Uterus (tissue), 2 donors: Measurements from ENCODE around the gene ARL6IP4.

Experiments
- POLR2A ChIP-seq, 2 donors: fragments of 450-650 bp; IDR thresholded peaks; one replicate each; pipeline ENCODE4 v1.6.1; 2016; ENCODE audit warnings: antibody characterized with exemption in 2 of 2, mild to moderate bottlenecking in 1 of 2, moderate library complexity in 1 of 2
- TF ChIP-seq, protein P1 (sequence below), 4 experiments: fragments of 200-600 bp in 2 of 4; fragments of 450-650 bp in 2 of 4; sonication (generic) in 2 of 4; IDR thresholded peaks; one replicate each; pipeline ENCODE4 v1.5.1; 2016 to 2019; ENCODE audit warnings: antibody characterized with exemption in 4 of 4, mild to moderate bottlenecking in 2 of 4, moderate library complexity in 1 of 4

DNA sequence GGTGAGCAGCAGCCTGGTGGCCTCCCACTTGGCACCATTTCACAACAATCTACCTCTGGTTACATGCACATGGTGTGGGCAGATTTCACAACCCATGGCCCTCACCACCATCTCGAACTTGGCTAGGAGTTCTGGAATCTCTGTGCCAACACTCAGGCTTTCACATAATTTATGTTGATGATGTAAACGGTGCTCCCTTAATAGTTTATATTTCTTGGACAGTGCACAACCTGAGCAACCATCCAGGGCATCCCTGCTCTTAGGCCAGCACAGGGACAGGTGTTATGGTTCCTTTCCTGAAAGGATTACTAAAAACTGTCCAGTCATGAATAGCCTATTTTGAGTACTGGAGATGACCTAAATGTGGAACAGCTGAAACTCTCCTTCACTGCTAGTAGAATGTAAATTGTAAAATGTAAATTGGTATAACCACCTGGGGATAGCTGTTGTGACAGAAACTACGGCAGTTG lies 42.8 kb upstream of the ARL6IP4 start:
- TF ChIP-seq, protein P1, sequence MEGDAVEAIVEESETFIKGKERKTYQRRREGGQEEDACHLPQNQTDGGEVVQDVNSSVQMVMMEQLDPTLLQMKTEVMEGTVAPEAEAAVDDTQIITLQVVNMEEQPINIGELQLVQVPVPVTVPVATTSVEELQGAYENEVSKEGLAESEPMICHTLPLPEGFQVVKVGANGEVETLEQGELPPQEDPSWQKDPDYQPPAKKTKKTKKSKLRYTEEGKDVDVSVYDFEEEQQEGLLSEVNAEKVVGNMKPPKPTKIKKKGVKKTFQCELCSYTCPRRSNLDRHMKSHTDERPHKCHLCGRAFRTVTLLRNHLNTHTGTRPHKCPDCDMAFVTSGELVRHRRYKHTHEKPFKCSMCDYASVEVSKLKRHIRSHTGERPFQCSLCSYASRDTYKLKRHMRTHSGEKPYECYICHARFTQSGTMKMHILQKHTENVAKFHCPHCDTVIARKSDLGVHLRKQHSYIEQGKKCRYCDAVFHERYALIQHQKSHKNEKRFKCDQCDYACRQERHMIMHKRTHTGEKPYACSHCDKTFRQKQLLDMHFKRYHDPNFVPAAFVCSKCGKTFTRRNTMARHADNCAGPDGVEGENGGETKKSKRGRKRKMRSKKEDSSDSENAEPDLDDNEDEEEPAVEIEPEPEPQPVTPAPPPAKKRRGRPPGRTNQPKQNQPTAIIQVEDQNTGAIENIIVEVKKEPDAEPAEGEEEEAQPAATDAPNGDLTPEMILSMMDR (IDR thresholded peaks at IDR 0.05): no peak
- no peak for TF ChIP-seq POLR2A (IDR thresholded peaks at IDR 0.05)
